Fibroblast of gingiva (primary cell): ENCODE results near the gene STIM2.

ENCODE experiments used
- DNase-seq: peaks from one replicate; pipeline ENCODE4 v3.0.0-alpha.2; 2011; ENCODE audit warnings: low read depth

The STIM2 gene

DNA sequence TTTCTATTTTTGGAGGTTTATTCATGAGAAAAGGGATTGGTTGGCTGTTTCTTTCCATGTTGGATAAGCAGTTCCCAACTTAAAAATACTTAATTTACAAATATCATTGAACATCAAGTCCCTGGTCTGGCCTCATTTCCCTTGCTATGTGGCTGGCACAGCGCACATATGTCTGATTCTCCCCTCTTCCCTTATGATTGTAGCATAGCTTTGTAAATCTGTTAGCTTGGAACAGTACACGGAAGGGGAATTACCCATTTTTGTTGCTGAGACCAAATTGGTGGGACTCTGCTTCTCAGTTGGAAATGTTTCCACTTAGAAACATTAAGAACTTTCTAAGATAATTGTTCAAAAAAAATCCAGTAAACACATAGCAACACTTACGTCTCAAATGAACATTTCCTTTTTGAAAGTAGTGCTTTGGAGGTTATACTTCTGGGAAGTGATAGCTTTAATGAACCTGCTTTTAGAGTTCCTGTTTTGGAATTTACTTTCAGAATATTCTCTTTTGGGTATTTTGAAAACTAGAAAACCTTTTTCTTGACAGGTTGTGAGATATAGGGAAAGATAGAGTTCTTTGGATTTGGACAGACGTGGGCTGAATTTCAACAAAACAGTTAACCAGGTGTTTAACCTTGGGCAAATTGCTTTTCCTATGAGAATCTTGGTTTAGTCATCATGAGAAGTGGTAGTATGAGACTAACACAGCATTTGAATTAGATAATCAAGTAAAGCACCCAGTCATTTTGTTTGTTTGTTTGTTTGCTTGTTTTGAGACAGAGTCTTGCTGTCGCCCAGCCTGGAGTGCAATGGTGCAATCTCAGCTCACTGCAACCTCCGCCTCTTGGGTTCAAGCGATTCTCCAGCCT is 47.3 kb downstream of the STIM2 start:
- DNase-seq = no peak

DNA sequence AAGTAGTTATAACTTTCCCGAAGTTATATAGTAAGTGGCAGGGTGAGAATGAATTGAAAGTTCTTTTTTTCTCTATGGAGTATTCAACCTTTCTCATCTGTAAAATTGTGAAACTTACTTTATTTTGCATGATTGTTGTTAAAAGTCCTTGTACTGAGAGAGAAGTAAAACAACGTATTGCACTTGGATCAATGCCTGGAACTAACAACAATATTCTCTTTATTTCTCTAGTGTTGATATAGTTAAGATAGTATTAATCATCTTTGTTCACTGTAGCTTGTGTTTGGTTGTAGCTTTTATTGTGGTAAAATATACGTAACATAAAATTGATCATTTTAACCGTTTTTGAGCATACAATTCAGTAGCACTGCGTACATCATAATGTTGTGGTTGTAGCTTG is 48.7 kb downstream of the STIM2 start:
- DNase-seq = no peak

DNA sequence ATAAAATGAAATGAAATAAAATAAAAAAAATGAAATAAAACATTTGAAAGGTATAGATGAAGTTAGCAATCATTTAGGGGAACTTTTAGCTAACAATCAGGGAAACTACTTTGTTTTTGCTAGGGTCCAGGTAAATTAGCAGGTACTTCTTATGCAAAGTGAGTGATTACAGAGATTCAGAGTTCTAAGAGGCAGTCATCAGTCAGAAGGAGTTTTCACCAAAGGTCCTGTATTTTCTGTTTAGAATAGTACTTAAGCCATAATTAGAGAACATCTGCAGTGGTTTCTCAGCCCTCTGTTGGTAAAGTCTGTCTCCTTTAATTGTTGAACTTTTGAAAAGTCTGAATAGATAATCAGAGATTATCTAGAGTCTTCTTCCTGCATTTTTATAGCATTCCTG is 50.6 kb downstream of the STIM2 start:
- DNase-seq = no peak

DNA sequence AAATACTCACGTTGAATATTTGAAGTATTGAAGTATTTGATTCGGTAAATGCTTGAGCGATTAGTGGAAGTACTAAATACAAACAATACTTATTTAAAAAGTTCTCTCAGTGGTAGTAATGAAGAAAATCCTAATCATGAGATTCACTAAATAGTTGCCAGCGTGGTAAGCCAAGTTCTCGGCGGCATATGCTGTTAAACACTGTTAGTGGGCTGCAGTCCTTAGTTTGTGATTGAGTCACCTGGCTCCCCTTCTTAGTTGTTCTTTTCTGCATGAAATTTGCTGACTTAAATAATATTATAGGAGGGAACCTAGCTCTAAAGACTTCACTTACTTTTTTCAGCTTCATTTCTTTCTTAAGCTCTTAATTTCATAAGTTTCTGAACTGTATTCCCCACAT is 51.4 kb downstream of the STIM2 start:
- no peak for DNase-seq

DNA sequence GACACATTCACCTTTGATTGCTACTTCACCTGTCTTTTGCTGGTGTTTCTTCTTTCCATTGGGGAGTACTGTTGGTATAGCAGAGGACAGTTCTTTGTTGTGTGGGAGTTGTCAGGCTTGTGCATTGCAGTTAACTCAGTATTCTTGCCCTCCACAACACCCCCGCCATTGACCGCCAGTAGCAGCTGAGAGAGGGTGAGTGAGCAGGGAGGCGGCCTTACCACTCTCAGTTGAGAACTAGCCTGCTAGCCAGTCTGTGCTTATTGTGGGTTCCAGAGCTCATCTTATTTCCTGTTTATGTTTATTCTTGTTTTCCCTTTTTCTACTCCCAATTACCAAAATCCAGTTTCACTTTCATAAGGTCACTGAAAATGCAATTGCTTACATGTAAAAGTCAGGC is 52.2 kb downstream of the STIM2 start:
- no peak for DNase-seq

DNA sequence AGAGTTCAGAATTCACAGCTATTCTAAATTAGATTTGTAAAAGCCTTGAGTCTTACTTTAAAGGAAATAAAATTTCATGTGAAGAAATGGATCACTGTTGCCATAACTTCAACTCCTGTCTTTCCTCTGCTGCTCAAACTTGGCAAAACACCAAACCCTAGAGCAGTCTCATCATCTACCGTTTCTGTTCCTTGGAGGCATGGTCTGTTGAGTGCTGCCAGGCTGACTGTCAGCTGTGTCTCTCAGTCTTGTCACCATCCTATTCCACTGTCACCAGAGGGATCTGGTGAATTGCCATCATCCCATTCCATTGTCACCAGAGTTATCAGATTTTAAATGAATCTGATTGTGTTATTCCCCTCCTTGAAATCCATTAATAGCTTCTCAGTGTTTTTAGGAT is 55.6 kb downstream of the STIM2 start:
- no peak for DNase-seq

DNA sequence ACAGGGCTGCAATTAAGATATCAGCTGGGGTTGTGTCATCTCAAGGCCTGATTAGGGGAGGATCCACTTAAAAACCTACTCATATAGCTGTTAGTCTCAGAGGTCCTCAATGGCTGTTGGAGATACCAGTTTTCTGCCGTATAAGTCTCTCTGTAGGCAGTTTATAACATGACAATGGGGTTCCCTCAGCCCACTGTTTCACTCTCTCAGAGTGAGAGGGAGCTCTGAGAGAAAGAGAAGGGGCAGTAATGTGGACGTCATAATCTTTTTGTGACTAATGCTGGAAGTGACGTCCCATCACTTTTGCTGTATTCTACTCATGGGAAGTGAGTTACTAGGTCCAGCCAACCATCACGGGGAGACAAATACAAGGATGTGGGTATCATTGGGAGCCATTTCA is 70.3 kb downstream of the STIM2 start:
- no peak for DNase-seq

DNA sequence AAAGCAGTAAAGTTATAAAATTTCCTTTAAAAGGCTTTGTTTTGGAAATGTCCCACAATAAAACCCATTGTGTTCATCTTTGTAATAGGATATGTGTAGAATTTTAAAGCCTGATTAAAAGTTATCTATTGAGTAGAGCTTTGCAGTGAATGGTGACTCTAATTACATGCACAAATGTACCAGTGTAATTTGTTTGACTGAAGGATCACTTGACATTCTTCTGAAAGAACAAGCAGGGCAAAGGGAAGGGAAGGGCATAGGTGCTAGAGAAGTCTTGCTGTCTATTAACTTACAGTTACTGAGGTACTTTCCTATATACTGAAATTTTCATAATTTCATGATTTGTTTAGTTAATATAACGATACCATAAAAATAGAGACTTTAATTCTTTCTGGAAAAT is 70.8 kb downstream of the STIM2 start:
- DNase-seq = no peak

DNA sequence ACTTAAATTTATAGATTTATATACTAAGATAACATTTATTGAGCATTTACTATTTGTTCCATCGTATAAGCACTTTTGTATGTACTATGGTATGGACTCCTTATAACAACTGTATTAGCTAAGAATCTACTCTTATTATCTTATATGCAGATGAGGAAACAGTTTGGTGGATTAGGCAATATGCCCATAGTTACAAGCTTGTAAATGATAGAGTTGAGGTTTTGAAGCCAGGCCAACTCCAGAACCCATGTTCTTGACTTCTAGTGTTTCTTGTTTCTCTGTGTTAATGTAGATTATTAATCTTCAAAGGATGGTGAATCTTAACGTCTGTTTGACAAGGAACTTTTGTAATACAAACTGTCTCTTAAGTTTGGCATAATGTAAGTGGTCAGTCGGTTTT is 71.3 kb downstream of the STIM2 start:
- no peak for DNase-seq

DNA sequence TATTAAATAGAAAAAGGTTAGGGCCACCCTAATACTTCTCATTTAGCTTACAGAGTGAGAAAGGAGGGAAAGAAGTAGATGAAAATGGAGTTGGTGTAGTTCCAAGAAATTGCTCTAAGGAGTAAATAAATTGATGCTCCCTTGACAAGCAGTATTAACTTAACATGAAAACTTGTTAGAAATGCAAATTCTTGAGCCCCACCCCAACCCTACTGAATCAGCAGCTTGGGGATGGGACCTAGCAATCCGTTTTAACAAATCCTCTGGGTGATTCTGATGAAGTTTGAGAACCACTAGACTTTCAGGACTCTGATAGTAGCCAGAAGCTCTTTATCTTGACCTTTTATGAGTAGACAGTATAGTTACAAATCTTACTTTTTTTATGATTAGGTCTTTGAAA is 74.8 kb downstream of the STIM2 start:
- no peak for DNase-seq

DNA sequence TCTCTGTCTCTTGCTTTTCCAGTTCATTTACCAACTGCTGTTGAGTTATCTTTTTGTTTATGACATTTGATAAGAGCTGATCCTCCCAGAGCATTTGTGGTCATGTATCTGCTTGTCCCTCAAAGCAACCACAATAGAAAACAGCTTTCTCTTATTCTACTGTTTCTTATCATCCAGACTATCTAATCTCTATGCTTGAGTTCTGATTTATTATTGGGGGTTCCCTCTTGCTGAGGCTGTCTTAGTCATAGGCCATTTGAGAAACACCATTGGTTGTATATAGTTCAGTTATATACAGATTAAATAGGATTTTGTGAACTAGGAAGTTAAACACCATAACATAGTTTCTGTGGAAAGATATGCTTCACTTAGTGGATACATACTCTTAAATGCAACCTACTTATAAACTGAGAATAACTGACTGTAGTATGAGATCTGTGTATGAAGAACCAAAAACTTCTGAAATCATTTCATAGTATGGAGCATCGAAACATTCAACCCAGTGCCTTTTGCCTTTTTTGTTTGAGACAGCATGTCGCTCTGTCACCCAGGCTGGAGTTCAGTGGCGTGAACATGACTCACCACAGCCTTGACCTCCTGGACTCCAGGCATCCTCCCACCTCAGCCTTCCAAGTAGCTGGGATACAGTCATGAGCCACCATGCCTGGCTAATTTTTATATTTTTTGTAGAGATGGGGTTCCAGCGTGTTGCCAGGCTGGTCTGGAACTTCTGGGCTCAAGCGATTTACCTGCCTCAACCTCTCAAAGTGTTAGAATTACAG is 75.8 kb downstream of the STIM2 start:
- DNase-seq = no peak

DNA sequence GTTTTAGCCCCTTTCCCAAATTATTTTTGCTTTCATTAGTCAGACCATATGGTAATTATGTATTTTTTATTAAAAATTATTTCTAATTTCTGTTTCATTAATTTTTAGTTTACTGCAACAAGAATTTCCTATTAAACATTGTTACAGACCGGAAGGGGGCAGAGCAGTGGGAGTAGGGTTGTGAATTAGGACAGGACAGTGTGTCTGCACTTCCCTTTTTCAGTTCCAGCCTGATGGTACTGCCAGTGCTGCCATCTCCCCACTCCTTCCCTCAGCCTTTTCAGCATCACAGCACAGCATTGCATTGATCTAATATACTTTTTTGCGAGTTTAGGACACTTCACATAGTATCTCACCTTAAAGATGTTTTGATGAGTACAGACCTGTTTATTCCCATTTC is 76.5 kb downstream of the STIM2 start:
- no peak for DNase-seq

DNA sequence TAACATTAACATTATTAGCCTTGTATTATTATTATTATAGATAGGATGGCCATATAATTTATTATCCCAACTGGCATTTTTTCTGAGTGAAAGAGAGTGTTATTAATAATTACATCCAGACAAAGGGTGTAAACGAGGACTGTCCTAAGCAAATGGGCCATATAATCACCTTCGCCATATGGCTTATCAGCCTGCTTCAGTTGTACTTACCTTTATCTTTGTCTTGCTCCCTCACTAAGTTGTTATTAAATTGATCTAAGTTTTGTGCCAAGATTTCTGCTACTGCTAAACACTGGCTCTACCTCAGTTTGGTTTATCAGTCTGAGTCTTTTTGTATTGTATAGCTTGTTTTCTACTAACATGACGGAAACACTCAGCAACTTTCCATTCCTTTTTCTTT is 76.9 kb downstream of the STIM2 start:
- DNase-seq = no peak

DNA sequence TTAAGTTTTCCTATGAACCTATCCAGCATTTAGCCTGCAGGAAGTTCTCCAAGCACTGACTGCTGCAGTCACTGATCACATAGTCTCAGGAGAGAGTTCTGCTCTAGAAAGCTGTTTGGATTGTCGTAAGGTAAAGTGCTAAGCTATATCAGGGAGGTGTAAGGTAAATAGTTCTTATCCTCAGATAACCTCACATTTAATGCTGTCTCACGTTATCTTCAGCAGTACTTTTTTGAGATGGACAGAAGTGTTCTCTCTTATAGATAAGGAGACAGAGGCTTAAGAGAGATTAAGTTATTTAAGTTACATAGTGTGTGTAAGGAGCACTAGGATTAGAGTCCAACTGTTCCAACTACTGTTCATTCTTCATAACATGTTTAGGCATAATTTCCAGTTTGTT is 77.9 kb downstream of the STIM2 start:
- DNase-seq = no peak

DNA sequence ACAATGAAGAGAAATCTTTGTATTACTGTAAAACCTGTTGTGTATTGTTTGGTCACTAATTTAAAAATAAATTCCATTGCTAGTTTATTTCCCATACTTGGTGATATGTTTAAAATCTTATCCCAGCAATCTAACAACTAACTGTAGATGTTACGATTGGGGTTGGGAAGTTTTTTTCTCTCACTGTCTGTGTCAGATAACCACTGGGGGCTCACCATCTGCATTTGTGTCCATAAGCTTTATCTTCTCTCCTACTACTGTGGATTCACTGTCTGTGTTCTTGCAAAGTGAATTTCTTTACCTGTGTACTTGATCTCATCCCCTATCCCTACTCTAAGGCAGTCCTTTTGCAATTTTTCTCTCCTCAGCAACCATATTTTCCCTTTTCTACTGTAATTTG is 81.3 kb downstream of the STIM2 start:
- no peak for DNase-seq

DNA sequence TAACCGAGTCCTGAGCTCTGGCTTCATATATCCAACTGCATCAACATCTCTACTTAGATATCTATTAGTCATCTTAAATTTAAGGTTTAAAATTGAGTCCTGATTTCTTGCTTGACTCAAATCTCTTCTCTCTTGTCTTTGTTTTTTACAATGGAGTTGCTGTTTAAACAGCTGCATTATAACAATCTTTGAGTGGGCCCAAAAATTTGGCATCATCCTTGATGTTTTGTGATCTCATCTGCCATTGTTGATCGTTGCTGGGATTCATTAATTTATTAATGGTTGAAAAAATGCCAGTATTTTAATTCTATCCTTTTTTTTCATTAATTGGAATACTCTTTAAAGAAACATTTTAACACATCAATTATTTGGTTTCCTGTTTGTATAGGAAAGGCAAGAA is 82.2 kb downstream of the STIM2 start:
- no peak for DNase-seq

DNA sequence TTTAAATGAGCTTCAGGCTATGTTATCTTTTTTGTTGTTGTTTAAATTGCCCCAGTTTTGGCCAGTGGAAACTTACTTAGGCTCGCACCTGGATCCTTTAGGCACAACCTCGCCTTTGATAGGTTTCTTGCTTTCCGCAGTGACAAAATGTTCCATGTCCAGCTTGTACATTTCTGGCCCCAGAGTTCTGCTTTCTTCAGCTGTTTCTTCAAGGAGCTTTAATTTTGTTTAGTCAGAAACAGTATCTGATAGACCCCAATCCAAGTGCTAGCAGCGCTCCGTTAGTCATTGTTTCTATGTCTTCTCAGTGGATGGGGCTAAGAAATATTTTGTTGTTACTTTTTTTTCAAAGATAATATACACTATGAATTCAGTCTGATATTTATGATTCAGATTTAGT is 82.8 kb downstream of the STIM2 start:
- no peak for DNase-seq

DNA sequence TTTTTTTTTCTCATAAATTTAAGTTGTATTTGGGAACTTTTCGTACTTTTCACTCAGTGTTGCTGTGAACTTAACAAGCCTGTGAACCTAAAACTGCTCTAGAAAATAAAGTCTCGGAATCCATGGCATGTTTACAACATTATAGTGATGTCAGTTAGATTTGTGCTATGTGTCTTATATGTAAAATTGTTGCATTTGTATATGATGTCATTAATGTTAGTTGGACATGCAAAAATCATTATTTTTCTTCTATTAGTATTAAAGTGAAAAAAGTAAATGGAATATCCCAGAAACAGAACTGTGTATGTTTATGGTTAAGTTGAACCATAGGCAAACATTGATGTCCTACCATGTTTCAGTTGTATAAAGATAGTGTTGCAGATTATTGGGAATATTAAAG is 85.2 kb downstream of the STIM2 start:
- no peak for DNase-seq

DNA sequence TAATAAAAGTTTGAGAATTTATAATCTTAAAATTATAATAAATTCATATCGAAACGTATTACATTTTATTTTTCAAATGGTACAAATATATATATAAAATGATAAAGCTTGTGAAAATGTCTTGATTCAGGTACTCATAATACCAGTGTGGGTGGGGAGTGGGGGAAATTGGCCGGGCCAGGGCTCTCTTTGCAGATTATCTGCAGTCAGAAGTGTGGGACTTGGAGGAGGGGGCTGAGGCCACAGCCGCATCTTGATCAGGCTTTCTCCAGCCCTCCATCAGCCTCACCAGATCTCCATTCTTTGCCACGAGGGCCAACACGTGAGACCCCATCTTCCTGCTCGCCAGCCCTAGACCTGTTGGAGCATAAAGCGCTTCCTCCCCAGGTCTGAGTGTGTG is 86.7 kb downstream of the STIM2 start:
- no peak for DNase-seq

DNA sequence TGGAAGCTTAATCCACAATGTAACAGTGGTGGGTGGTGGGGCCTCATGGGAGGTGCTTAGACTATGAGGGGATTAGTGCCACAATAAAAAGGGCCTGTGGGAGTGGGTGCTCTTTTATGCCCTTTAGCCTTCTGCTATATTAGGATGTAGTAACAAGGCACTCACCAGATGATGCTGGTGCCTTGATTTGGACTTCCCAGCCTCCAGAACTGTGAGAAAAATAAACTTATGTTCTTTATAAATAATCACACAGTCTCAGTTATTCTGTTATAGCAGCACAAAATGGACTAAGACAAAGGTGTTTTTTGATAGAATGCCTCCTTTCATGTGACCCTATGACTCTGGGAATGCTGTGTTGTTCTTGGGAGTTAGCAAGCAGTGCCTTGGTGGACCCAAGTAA is 89.8 kb downstream of the STIM2 start:
- DNase-seq = no peak

DNA sequence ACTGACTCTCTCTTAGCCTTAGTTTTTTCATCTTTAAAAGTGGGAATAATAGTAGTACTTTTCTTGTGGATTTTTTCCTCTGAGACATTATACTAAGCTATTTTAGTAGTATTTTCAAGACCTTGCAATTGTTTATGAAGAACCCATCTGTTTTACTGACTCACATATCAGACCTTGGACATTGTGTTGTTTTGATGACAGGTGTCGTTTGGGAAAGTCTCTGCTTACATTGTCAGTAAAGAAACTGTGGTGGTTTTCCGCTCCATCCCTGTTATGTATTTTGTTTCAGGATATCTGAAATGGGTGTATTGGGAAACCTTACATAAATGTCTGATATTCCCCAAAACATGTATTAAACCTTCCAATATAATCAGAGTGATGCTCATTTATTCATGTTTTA is 92.2 kb downstream of the STIM2 start:
- no peak for DNase-seq

DNA sequence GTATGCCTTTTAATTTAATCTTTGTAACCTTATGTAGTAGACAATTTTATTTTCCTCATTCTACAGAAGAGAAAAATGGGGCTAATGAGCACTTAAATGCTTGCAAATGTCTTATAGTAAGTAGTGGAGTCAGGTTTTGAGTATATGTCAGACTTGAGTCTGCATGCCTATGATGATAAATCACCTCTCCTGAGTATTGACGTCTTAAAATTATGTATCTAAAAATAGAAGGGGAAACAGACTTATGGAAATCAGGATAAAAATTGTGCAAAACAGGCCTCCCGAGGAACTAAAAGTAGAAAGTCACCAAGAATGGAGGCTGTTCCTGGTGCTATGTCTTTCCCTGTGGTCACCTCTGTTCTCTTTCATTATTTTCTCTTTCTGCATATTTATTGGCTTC is 92.7 kb downstream of the STIM2 start:
- no peak for DNase-seq

DNA sequence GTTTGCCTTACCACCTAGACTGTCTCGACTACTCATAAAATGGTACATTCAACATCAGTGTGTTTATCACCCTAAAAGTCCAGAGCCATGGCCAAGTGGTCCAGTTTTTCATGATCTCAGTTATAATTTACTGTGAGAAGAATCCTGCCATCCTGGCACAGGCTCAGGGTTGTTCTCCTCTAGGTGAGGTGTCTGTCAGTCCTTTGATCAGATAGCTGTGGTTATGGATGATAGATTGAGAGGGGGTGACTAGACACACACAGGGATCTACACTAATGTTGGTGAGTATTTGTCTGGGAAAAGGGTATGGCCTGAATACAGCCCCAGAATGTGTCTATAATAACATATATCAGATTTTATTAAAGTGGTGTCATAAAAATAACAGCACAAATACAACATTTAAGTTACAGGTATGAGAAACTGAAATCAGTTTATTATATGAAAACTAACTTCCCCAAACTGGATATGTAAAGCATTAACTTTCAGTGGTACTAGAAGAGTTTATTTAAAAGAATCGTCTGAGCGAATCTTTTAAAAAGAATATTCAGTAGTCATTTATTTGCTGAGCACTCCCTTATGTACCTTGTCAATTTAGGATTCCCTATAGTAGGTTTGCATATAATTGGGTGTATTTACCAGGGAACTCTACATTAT is 93.3 kb downstream of the STIM2 start:
- no peak for DNase-seq
